GM23338 (cell line): ENCODE measurements around the gene RAB3A. TPM values are rescaled to one million over a fixed set of nuclear protein-coding genes. Genes with fewer than 3 reads are reported as not detected.

ENCODE experiments used
- ATAC-seq: fragments of 200-7000 bp; cut with Tn5 transposase; 3 replicates; pipeline ENCODE4 v1.9.1; 2020
- DNase-seq: peaks from one replicate; pipeline ENCODE4 v3.0.0-alpha.2; 2015; ENCODE audit warnings: low spot score
- H2AFZ ChIP-seq: fragments of 200-600 bp; sonication (generic); 2 replicates; pipeline ENCODE4 v1.8.0; 2016; ENCODE audit warnings: antibody characterized with exemption, mild to moderate bottlenecking, moderate library complexity
- H3F3A ChIP-seq: fragments of 200-600 bp; sonication (generic); replicated peaks from 2 replicates; pipeline ENCODE4 v1.8.0; 2017; ENCODE audit warnings: antibody characterized with exemption, mixed run types, low read depth
- H3K27ac ChIP-seq: fragments of 200-600 bp; sonication (generic); 2 replicates; pipeline ENCODE4 v1.6.1; 2016; ENCODE audit warnings: low read depth
- H3K27me3 ChIP-seq: fragments of 200-600 bp; sonication (generic); 2 replicates; pipeline ENCODE4 v1.8.0; 2016; ENCODE audit warnings: mild to moderate bottlenecking, mixed run types, moderate library complexity; ENCODE audit not compliant: insufficient read depth
- H3K36me3 ChIP-seq: fragments of 200-600 bp; sonication (generic); 2 replicates; pipeline ENCODE4 v1.8.0; 2016; ENCODE audit warnings: mild to moderate bottlenecking; ENCODE audit not compliant: insufficient read depth
- H3K4me1 ChIP-seq: fragments of 200-600 bp; sonication (generic); 2 replicates; pipeline ENCODE4 v1.8.0; 2016; ENCODE audit warnings: mild to moderate bottlenecking, moderate library complexity; ENCODE audit not compliant: insufficient read depth
- H3K4me2 ChIP-seq: fragments of 200-600 bp; sonication (generic); 2 replicates; pipeline ENCODE4 v1.7.1; 2017; ENCODE audit warnings: mixed run types
- H3K4me3 ChIP-seq: fragments of 200-600 bp; sonication (generic); 2 replicates; pipeline ENCODE4 v1.6.1; 2016; ENCODE audit warnings: mixed run types
- H3K79me2 ChIP-seq: fragments of 200-600 bp; sonication (generic); replicated peaks from 2 replicates; pipeline ENCODE4 v1.8.0; 2017; ENCODE audit warnings: mild to moderate bottlenecking; ENCODE audit not compliant: insufficient read depth
- H3K9me2 ChIP-seq: fragments of 200-600 bp; sonication (generic); 2 replicates; pipeline ENCODE4 v1.8.0; 2017; ENCODE audit not compliant: insufficient read depth
- H4K20me1 ChIP-seq: fragments of 200-600 bp; sonication (generic); replicated peaks from 2 replicates; pipeline ENCODE4 v1.8.0; 2017; ENCODE audit warnings: mild to moderate bottlenecking; ENCODE audit not compliant: insufficient read depth
- H3K27ac Mint-ChIP-seq: 2 replicates; pipeline ENCODE4 v1.8.0; 2020; ENCODE audit warnings: inconsistent platforms, mild to moderate bottlenecking, moderate library complexity, mixed read lengths
- H3K27me3 Mint-ChIP-seq: 3 replicates; pipeline ENCODE4 v1.8.0; 2022; ENCODE audit warnings: low read depth, mild to moderate bottlenecking, moderate library complexity, mixed read lengths, inconsistent platforms; ENCODE audit not compliant: insufficient read depth, poor library complexity
- H3K36me3 Mint-ChIP-seq: 3 replicates; pipeline ENCODE4 v1.8.0; 2021; ENCODE audit warnings: low read depth, mild to moderate bottlenecking, inconsistent platforms, moderate library complexity, mixed read lengths
- H3K4me1 Mint-ChIP-seq: 3 replicates; pipeline ENCODE4 v1.8.0; 2020; ENCODE audit warnings: mild to moderate bottlenecking, inconsistent platforms, mixed read lengths
- H3K4me3 Mint-ChIP-seq: 3 replicates; pipeline ENCODE4 v1.8.0; 2021; ENCODE audit warnings: moderate library complexity, mild to moderate bottlenecking, inconsistent platforms, mixed read lengths
- H3K9me3 Mint-ChIP-seq: 3 replicates; pipeline ENCODE4 v1.8.0; 2020; ENCODE audit warnings: moderate library complexity, mild to moderate bottlenecking, inconsistent platforms, mixed read lengths
- CREB1 ChIP-seq: fragments of 250-450 bp; sonication (Bioruptor Pico); IDR thresholded peaks from 2 replicates; pipeline ENCODE4 v1.5.0; 2020; ENCODE audit warnings: low read depth, mild to moderate bottlenecking, moderate library complexity
- CTCF ChIP-seq, 2 experiments: fragments of 200-600 bp in 1 of 2; sonication (generic) in 1 of 2; conservative IDR thresholded peaks; 2 replicates each; pipeline versions ENCODE4 v1.5.1 to v1.6.1; 2016 to 2017; ENCODE audit warnings: antibody characterized with exemption in 2 of 2, low read depth in 2 of 2, mild to moderate bottlenecking in 2 of 2, moderate library complexity in 1 of 2
- JUNB ChIP-seq: IDR thresholded peaks from one replicate; pipeline ENCODE4 v1.6.1; 2016; ENCODE audit warnings: antibody characterized with exemption; ENCODE audit not compliant: unreplicated experiment
- NANOG ChIP-seq: IDR thresholded peaks from 2 replicates; pipeline ENCODE4 v1.6.1; 2016; ENCODE audit warnings: antibody characterized with exemption, borderline replicate concordance
- POLR2AphosphoS5 ChIP-seq: IDR thresholded peaks from 2 replicates; pipeline ENCODE4 v1.6.1; 2016; ENCODE audit warnings: antibody characterized with exemption, low read depth
- STAT1 ChIP-seq: IDR thresholded peaks from one replicate; pipeline ENCODE4 v1.6.1; 2016; ENCODE audit warnings: antibody characterized with exemption; ENCODE audit not compliant: unreplicated experiment
- ZNF462 ChIP-seq: fragments of 250-450 bp; sonication (Bioruptor Pico); IDR thresholded peaks from 2 replicates; pipeline ENCODE4 v1.5.0; 2020; ENCODE audit warnings: mild to moderate bottlenecking, moderate library complexity
- polyA plus RNA-seq: library from polyadenylated mRNA; unstranded; fragments of >200 nt; fragmentation: Nextera tagmentation; extraction: Ambion mirVana; gene quantifications from 2 replicates; pipeline ENCODE4 v1.2.1, GENCODE V29; 2016
- total RNA-seq: library from RNA; depleted of rRNA; stranded (reverse); fragments of >200 nt; shearing (Covaris generic); gene quantifications from 2 replicates; pipeline ENCODE4 v1.2.3, GENCODE V29; 2014

The RAB3A gene
- total and polyA plus RNA-seq, 2 experiments from 2014 or later: 9.7 to 20.3 TPM

- TF ChIP-seq CTCF (conservative IDR thresholded peaks at IDR 0.05; ENCODE audit: low read depth in 2 of 2) (no peak), ZNF462 (CRISPR knock-in tag) (no peak)
These were observed 18.3 kb downstream of the RAB3A start (continued) for GRCh38 chr19:18185538-18185937.

- no peaks in the 10 kb centered on the region for H3K36me3 ChIP-seq
- Mint-ChIP-seq H3K36me3 (no peaks in the 10 kb centered on the region), H3K4me3 (no peak overlapping the region), H3K4me1 (peaks cover 4% of the 10 kb centered on the region; the same call in 2 of the 3 replicates), H3K27me3 (peaks cover 2% of the 10 kb centered on the region), H3K9me3 (no peaks in the 10 kb centered on the region), H3K27ac (no peak overlapping the region)
- no peaks in the 10 kb centered on the region for H3K9me2 ChIP-seq
- ATAC-seq (no peak), DNase-seq (no peak)
- H2AFZ ChIP-seq: no peak overlapping the region
- H3K27me3 ChIP-seq: no peaks in the 10 kb centered on the region
- H3F3A ChIP-seq: 0 out of 2 replicates have a peak, but pooled peaks cover 8% of the 10 kb centered on the region
- H3K27ac ChIP-seq: no peak overlapping the region
- no peak overlapping the region for H3K4me3 ChIP-seq
- no peaks in the 10 kb centered on the region for H3K4me1 ChIP-seq
- H3K4me2 ChIP-seq: no peak overlapping the region
- H3K79me2 ChIP-seq: no peaks in the 10 kb centered on the region
- H4K20me1 ChIP-seq: no peaks in the 10 kb centered on the region
- TF ChIP-seq POLR2AphosphoS5 (no peak), STAT1 (no peak), ZNF462 (CRISPR knock-in tag) (no peak), CREB1 (CRISPR knock-in tag) (no peak), JUNB (no peak), NANOG (no peak)
These were observed 20.3 kb downstream of the RAB3A start for GRCh38 chr19:18183529-18183928.
